ENCODE data around the gene RABGGTA. TPM values are rescaled to one million over a fixed set of nuclear protein-coding genes. Genes with fewer than 3 reads are reported as not detected.
A peak's percentile ranks its signal among the peaks of the same experiment; 100 is the strongest.

Gene RABGGTA
- total and polyA plus RNA-seq, 9 of the 15 experiments (the other 6 are each of a cell fraction or from before 2014, with no cell fraction given): 4.5 to 24.2 (median 15.5) TPM

DNA sequence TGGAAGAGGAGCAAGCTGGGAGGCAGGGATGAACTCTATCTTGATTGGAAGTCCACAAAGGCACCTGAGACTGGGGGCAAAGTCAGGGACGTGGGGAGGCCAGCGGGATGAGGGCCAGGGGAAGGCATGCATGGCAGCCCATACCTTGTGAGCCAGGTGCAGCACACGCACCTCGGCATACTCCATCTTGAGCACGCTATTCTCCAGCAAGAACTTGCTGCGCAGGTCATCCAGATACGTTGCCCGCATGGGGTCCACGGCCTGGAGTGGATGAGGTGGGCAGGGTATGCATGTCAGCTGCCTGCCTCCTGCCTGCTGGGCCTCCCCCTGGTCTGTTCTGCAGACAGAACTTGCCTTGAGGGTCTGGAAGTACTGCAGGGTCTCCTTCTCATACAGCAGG is 3.9 kb downstream of the RABGGTA start (continued):
- TF ChIP-seq, protein P1, sequence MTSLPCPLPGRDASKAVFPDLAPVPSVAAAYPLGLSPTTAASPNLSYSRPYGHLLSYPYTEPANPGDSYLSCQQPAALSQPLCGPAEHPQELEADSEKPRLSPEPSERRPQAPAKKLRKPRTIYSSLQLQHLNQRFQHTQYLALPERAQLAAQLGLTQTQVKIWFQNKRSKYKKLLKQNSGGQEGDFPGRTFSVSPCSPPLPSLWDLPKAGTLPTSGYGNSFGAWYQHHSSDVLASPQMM (CRISPR knock-in tag; IDR thresholded peaks at IDR 0.05): no peak
- TF ChIP-seq ZFP36 (IDR thresholded peaks at IDR 0.05; ENCODE audit: low read depth, low read length, partially characterized antibody): no peak
- no peak for TF ChIP-seq FUS (optimal IDR thresholded peaks at IDR 0.05; ENCODE audit: low read depth, low read length)
- no peak for TF ChIP-seq BHLHE40 (IDR thresholded peaks at IDR 0.05; ENCODE audit: low read length)

GRCh38 chr14:24266344-24267244 is 4.8 kb downstream of the RABGGTA start:
- Histone ChIP-seq H3K4me3 (no peak overlapping the region), H3K27me3 (ENCODE audit: control insufficient read depth in 2 of 2, insufficient read depth in 2 of 2, low read length in 2 of 2) (no peaks in the 10 kb centered on the region), H3K4me1 (replicated peaks in 1 of 2; ENCODE audit: control insufficient read depth in 2 of 2, insufficient read depth in 2 of 2, low read length in 2 of 2) (peaks cover 0 to 31% of the 10 kb centered on the region in 2 experiments; a peak in 4 of 5 replicates), H3K36me3 (ENCODE audit: control insufficient read depth, insufficient read depth, low read length) (no peaks in the 10 kb centered on the region), H4K20me1 (replicated peaks; ENCODE audit: control insufficient read depth, insufficient read depth, low read length) (no peaks in the 10 kb centered on the region; the same call in 1 of the 2 replicates), H3K27ac (ENCODE audit: extremely low read depth, low read depth, low read length) (no peak overlapping the region), H3K9me3 (replicated peaks; ENCODE audit: control insufficient read depth, insufficient read depth, low read depth, low read length) (no peaks in the 10 kb centered on the region), H3K9me1 (ENCODE audit: control insufficient read depth, insufficient read depth, low read length) (no peaks in the 10 kb centered on the region), H3K79me2 (ENCODE audit: control insufficient read depth, insufficient read depth, low read length) (peaks cover 9% of the 10 kb centered on the region; the same call in 1 of the 3 replicates), H3K4me2 (ENCODE audit: insufficient read depth, low read length) (no peak overlapping the region), H2AFZ (ENCODE audit: low read depth, low read length) (no peak overlapping the region), H3K9ac (ENCODE audit: insufficient read depth in 1 of 2, low read depth in 2 of 2, low read length in 2 of 2) (peak overlapping the region in 1 of 2 experiments; percentile 45; a peak in 1 of 4 replicates)
- intact Hi-C loops (cut with micrococcal nuclease): no loop called here
- ATAC-seq: no peak
- POLR2A ChIA-PET: interaction anchor here (0.6 to 1.4 kb wide), 2 partner anchors 9 to 24 kb away, joined by 3 read pairs; partner anchors contain the start of gene TINF2
- no TSS peak for BruUV-seq (replicated peaks)
- CTCF ChIA-PET (ENCODE audit: low intra/inter-chr PET ratio): no interaction called here
- 75% methylated on average over 12 of the region's 18 CpGs for WGBS (ENCODE audit: insufficient coverage, low coverage, missing lambda C conversion rate)
- FAIRE-seq: no peak
- DNase-seq (ENCODE audit: extremely low read depth in 1 of 4, low spot score in 3 of 4): no peak
- in situ Hi-C loops (cut with MboI): no loop called here
- TF ChIP-seq TEAD1 (CRISPR knock-in tag; IDR thresholded peaks at IDR 0.05): no peak
- TF ChIP-seq, protein P2, sequence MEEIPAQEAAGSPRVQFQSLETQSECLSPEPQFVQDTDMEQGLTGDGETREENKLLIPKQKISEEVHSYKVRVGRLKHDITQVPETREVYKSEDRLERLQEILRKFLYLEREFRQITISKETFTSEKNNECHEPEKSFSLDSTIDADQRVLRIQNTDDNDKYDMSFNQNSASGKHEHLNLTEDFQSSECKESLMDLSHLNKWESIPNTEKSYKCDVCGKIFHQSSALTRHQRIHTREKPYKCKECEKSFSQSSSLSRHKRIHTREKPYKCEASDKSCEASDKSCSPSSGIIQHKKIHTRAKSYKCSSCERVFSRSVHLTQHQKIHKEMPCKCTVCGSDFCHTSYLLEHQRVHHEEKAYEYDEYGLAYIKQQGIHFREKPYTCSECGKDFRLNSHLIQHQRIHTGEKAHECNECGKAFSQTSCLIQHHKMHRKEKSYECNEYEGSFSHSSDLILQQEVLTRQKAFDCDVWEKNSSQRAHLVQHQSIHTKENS (CRISPR knock-in tag; IDR thresholded peaks at IDR 0.05): no peak
- TF ChIP-seq, protein P3, sequence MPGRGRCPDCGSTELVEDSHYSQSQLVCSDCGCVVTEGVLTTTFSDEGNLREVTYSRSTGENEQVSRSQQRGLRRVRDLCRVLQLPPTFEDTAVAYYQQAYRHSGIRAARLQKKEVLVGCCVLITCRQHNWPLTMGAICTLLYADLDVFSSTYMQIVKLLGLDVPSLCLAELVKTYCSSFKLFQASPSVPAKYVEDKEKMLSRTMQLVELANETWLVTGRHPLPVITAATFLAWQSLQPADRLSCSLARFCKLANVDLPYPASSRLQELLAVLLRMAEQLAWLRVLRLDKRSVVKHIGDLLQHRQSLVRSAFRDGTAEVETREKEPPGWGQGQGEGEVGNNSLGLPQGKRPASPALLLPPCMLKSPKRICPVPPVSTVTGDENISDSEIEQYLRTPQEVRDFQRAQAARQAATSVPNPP (IDR thresholded peaks at IDR 0.05; ENCODE audit: borderline replicate concordance, insufficient read depth, insufficient read length): no peak
- no peak for TF ChIP-seq SRF (CRISPR knock-in tag; IDR thresholded peaks at IDR 0.05)
- no peak for TF ChIP-seq E2F3 (CRISPR knock-in tag; IDR thresholded peaks at IDR 0.05)
- TF ChIP-seq, protein P4, sequence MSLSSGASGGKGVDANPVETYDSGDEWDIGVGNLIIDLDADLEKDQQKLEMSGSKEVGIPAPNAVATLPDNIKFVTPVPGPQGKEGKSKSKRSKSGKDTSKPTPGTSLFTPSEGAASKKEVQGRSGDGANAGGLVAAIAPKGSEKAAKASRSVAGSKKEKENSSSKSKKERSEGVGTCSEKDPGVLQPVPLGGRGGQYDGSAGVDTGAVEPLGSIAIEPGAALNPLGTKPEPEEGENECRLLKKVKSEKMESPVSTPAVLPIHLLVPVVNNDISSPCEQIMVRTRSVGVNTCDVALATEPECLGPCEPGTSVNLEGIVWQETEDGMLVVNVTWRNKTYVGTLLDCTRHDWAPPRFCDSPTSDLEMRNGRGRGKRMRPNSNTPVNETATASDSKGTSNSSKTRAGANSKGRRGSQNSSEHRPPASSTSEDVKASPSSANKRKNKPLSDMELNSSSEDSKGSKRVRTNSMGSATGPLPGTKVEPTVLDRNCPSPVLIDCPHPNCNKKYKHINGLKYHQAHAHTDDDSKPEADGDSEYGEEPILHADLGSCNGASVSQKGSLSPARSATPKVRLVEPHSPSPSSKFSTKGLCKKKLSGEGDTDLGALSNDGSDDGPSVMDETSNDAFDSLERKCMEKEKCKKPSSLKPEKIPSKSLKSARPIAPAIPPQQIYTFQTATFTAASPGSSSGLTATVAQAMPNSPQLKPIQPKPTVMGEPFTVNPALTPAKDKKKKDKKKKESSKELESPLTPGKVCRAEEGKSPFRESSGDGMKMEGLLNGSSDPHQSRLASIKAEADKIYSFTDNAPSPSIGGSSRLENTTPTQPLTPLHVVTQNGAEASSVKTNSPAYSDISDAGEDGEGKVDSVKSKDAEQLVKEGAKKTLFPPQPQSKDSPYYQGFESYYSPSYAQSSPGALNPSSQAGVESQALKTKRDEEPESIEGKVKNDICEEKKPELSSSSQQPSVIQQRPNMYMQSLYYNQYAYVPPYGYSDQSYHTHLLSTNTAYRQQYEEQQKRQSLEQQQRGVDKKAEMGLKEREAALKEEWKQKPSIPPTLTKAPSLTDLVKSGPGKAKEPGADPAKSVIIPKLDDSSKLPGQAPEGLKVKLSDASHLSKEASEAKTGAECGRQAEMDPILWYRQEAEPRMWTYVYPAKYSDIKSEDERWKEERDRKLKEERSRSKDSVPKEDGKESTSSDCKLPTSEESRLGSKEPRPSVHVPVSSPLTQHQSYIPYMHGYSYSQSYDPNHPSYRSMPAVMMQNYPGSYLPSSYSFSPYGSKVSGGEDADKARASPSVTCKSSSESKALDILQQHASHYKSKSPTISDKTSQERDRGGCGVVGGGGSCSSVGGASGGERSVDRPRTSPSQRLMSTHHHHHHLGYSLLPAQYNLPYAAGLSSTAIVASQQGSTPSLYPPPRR (CRISPR knock-in tag; IDR thresholded peaks at IDR 0.05; ENCODE audit: borderline replicate concordance): no peak
- no peak for TF ChIP-seq KLF16 (IDR thresholded peaks at IDR 0.05)

Measured in K562 (cell line).